Activated CD4-positive, alpha-beta T cell treated with anti-CD3 and anti-CD28 coated beads, Interleukin-2, amount 50 U/mL, for 16 hours (primary cell): ENCODE results near the gene CCL8.

Experiments used
- DNase-seq: peaks from one replicate; pipeline ENCODE4 v3.0.0-alpha.2; 2020

CCL8 gene

GRCh38 chr17:34368196-34368945 is 49.1 kb downstream of the CCL8 start:
- no peak for DNase-seq

DNA sequence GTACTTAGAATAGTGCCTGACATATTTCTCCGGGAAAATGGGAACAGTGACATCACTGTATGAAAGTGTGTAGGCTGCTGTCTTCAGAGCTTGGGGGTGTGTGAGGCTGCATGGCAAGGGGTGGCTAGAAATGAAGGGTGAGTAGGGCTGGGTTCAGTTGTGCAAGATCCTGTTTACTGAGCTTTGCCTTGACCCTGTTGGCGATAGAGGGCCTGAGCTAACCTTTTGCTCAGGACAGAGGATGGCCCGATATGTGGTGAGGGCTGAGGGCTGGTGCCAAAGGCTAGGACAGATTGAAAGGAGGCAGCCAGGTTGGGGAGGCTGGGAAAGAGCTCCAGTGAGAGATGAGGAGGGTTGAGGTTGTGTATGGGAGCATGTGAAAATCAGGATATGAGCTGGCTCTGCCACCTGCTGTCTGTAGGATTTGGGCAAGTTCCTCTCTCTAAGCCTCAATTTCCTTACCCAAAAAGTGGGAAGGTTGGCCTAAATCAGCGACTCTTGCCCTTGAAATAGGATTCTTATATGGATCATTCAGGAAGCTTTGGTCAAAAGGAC is 49.8 kb downstream of the CCL8 start:
- no peak for DNase-seq

GRCh38 chr17:34369571-34369970 is 50.3 kb downstream of the CCL8 start:
- DNase-seq, result no peak

- no peak for DNase-seq
These were observed 51.3 kb downstream of the CCL8 start for GRCh38 chr17:34370376-34370996.

GRCh38 chr17:34370997-34371395 is 51.8 kb downstream of the CCL8 start:
- no peak for DNase-seq
